ENCODE measurements around the gene SERPINB8. TPM values are rescaled to one million over a fixed set of nuclear protein-coding genes. Genes with fewer than 3 reads are reported as not detected.
A peak's percentile ranks its signal among the peaks of the same experiment; 100 is the strongest.

The SERPINB8 gene
- total and polyA plus RNA-seq, 2 donors (not counting 1 experiment from before 2014, with no cell fraction given) = 9.7 to 21.0 TPM

DNA sequence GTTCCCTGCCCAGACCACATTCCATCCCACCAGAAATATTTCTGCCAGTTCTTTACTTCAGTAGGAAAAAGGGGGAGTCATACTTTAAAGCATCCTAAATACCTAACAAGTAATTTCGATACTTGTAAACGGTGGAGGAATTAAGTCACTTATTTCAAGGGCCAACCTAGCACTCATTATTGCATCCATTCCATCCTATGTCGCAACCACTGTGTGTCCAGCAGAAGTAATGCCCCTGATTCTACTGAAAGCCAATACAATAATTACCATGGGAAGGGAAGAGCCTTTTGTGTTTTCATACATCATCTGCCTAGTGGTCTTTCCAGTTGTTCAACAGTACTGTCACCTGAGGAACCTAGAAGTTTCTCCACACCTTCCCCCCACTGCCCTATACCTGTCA lies 12.5 kb downstream of the SERPINB8 start:
- Histone ChIP-seq H3K27ac (ENCODE audit: insufficient read depth, low read length) (no peak overlapping the region), H3K36me3 (ENCODE audit: control insufficient read depth, insufficient read depth, low read length) (peaks cover 11% of the 10 kb centered on the region), H3K4me1 (ENCODE audit: control insufficient read depth, extremely low read depth, insufficient read depth, low read length) (peaks cover 3% of the 10 kb centered on the region), H3K27me3 (ENCODE audit: control insufficient read depth, insufficient read depth, low read length) (no peaks in the 10 kb centered on the region), H3K79me2 (ENCODE audit: control insufficient read depth, insufficient read depth, low read length) (peaks cover 6% of the 10 kb centered on the region), H3K4me2 (ENCODE audit: extremely low read depth, insufficient read depth, low read length) (no peak overlapping the region), H2AFZ (ENCODE audit: low read length) (no peak overlapping the region), H4K20me1 (ENCODE audit: control insufficient read depth, extremely low read depth, insufficient read depth, low read length) (no peaks in the 10 kb centered on the region), H3K9ac (ENCODE audit: insufficient read depth, low read length) (no peak overlapping the region), H3K9me3 (ENCODE audit: control insufficient read depth, insufficient read depth, low read depth, low read length) (no peaks in the 10 kb centered on the region), H3K4me3 (replicated peaks in 1 of 4; ENCODE audit: control extremely low read depth in 1 of 4, insufficient read depth in 1 of 4, low read depth in 3 of 4, low read length in 4 of 4) (no peak overlapping the region)
- TF ChIP-seq, protein P1, sequence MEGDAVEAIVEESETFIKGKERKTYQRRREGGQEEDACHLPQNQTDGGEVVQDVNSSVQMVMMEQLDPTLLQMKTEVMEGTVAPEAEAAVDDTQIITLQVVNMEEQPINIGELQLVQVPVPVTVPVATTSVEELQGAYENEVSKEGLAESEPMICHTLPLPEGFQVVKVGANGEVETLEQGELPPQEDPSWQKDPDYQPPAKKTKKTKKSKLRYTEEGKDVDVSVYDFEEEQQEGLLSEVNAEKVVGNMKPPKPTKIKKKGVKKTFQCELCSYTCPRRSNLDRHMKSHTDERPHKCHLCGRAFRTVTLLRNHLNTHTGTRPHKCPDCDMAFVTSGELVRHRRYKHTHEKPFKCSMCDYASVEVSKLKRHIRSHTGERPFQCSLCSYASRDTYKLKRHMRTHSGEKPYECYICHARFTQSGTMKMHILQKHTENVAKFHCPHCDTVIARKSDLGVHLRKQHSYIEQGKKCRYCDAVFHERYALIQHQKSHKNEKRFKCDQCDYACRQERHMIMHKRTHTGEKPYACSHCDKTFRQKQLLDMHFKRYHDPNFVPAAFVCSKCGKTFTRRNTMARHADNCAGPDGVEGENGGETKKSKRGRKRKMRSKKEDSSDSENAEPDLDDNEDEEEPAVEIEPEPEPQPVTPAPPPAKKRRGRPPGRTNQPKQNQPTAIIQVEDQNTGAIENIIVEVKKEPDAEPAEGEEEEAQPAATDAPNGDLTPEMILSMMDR (conservative IDR thresholded peaks at IDR 0.05 in 1 of 2, IDR thresholded peaks at IDR 0.05 in 1 of 2; ENCODE audit: low read depth in 1 of 2, low read length in 2 of 2) = no peak
- TF ChIP-seq EZH2 (IDR thresholded peaks at IDR 0.05; ENCODE audit: low read length, missing control alignments) = no peak
- no peak for DNase-seq (ENCODE audit: low read depth in 2 of 2)

GRCh38 chr18:63986885-63987284 lies 17.0 kb downstream of the SERPINB8 start:
- Histone ChIP-seq H3K27me3 (ENCODE audit: control insufficient read depth, insufficient read depth, low read length) (no peaks in the 10 kb centered on the region), H3K36me3 (ENCODE audit: control insufficient read depth, insufficient read depth, low read length) (peaks cover 10% of the 10 kb centered on the region), H3K27ac (ENCODE audit: insufficient read depth, low read length) (no peak overlapping the region), H3K79me2 (ENCODE audit: control insufficient read depth, insufficient read depth, low read length) (no peaks in the 10 kb centered on the region), H3K9ac (ENCODE audit: insufficient read depth, low read length) (no peak overlapping the region), H3K4me2 (ENCODE audit: extremely low read depth, insufficient read depth, low read length) (no peak overlapping the region), H2AFZ (ENCODE audit: low read length) (no peak overlapping the region), H3K4me1 (ENCODE audit: control insufficient read depth, extremely low read depth, insufficient read depth, low read length) (no peaks in the 10 kb centered on the region), H3K9me3 (ENCODE audit: control insufficient read depth, insufficient read depth, low read depth, low read length) (no peaks in the 10 kb centered on the region), H3K4me3 (replicated peaks in 1 of 4; ENCODE audit: control extremely low read depth in 1 of 4, insufficient read depth in 1 of 4, low read depth in 3 of 4, low read length in 4 of 4) (no peak overlapping the region), H4K20me1 (ENCODE audit: control insufficient read depth, extremely low read depth, insufficient read depth, low read length) (no peaks in the 10 kb centered on the region)
- peak in 1 of 2 donors; percentile 12 for DNase-seq (ENCODE audit: low read depth in 2 of 2)
- TF ChIP-seq EZH2 (IDR thresholded peaks at IDR 0.05; ENCODE audit: low read length, missing control alignments) = no peak
- TF ChIP-seq, protein P1 (conservative IDR thresholded peaks at IDR 0.05 in 1 of 2, IDR thresholded peaks at IDR 0.05 in 1 of 2; ENCODE audit: low read depth in 1 of 2, low read length in 2 of 2) = no peak

DNA sequence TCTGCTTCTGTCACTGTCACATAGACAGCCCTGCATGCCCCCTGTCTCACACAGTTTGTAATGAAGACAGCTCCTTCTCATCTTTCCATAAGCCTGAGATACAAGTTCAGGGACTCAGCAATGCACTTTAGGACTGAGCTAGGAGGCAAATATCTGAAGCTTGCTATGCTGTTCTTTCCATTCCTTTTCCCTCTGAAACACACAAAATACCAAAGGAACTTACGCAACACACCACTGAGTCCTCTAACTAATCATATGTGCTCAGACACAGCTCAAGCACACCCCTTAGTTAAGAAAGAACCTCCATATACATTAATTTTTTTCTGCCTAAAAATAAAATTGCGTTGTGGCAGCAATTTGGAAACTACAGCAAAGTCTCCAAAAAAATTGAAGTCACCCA lies 17.9 kb downstream of the SERPINB8 start:
- TF ChIP-seq, protein P1 (conservative IDR thresholded peaks at IDR 0.05 in 1 of 2, IDR thresholded peaks at IDR 0.05 in 1 of 2; ENCODE audit: low read depth in 1 of 2, low read length in 2 of 2) = no peak
- no peak for TF ChIP-seq EZH2 (IDR thresholded peaks at IDR 0.05; ENCODE audit: low read length, missing control alignments)
- Histone ChIP-seq H3K27me3 (ENCODE audit: control insufficient read depth, insufficient read depth, low read length) (no peaks in the 10 kb centered on the region), H4K20me1 (ENCODE audit: control insufficient read depth, extremely low read depth, insufficient read depth, low read length) (no peaks in the 10 kb centered on the region), H3K36me3 (ENCODE audit: control insufficient read depth, insufficient read depth, low read length) (peaks cover 7% of the 10 kb centered on the region), H3K4me2 (ENCODE audit: extremely low read depth, insufficient read depth, low read length) (no peak overlapping the region), H3K9me3 (ENCODE audit: control insufficient read depth, insufficient read depth, low read depth, low read length) (no peaks in the 10 kb centered on the region), H3K4me3 (replicated peaks in 1 of 4; ENCODE audit: control extremely low read depth in 1 of 4, insufficient read depth in 1 of 4, low read depth in 3 of 4, low read length in 4 of 4) (no peak overlapping the region), H3K9ac (ENCODE audit: insufficient read depth, low read length) (no peak overlapping the region), H3K79me2 (ENCODE audit: control insufficient read depth, insufficient read depth, low read length) (no peaks in the 10 kb centered on the region), H2AFZ (ENCODE audit: low read length) (no peak overlapping the region), H3K4me1 (ENCODE audit: control insufficient read depth, extremely low read depth, insufficient read depth, low read length) (no peaks in the 10 kb centered on the region), H3K27ac (ENCODE audit: insufficient read depth, low read length) (no peak overlapping the region)
- DNase-seq (ENCODE audit: low read depth in 2 of 2) = no peak
